Neuronal stem cell (in vitro differentiated cells): ENCODE results near the gene TSPYL6.

ENCODE experiments used
- DNase-seq: peaks from one replicate; pipeline ENCODE4 v3.0.0-alpha.2; 2013; ENCODE audit warnings: low spot score
- H2AFZ ChIP-seq: one replicate; pipeline ENCODE4 v1.6.1; 2013; ENCODE audit warnings: mild to moderate bottlenecking, low read length, inconsistent platforms
- H2AK5ac ChIP-seq: 2 replicates; pipeline ENCODE4 v1.6.1; 2013; ENCODE audit warnings: low read depth, mild to moderate bottlenecking, inconsistent platforms, low read length, moderate library complexity, mixed read lengths
- H2BK120ac ChIP-seq: 2 replicates; pipeline ENCODE4 v1.6.1; 2013; ENCODE audit warnings: low read depth, mild to moderate bottlenecking, inconsistent platforms, low read length, moderate library complexity, mixed read lengths
- H2BK12ac ChIP-seq: one replicate; pipeline ENCODE4 v1.6.1; 2013; ENCODE audit warnings: low read length, inconsistent platforms
- H2BK15ac ChIP-seq: 2 replicates; pipeline ENCODE4 v1.6.1; 2013; ENCODE audit warnings: mild to moderate bottlenecking, low read length, inconsistent platforms, mixed read lengths
- H2BK5ac ChIP-seq: one replicate; pipeline ENCODE4 v1.6.1; 2013; ENCODE audit warnings: inconsistent platforms, mild to moderate bottlenecking, low read length, moderate library complexity
- H3K14ac ChIP-seq: one replicate; pipeline ENCODE4 v1.6.1; 2013; ENCODE audit warnings: low read length, inconsistent platforms
- H3K18ac ChIP-seq: 2 replicates; pipeline ENCODE4 v1.6.1; 2013; ENCODE audit warnings: low read length, inconsistent platforms
- H3K23ac ChIP-seq: 2 replicates; pipeline ENCODE4 v1.6.1; 2013; ENCODE audit warnings: low read depth, mild to moderate bottlenecking, mixed read lengths, low read length, inconsistent platforms; ENCODE audit not compliant: poor library complexity
- H3K27ac ChIP-seq: replicated peaks from 3 replicates; pipeline ENCODE4 v1.5.1; 2013; ENCODE audit warnings: low read length, inconsistent platforms
- H3K27me3 ChIP-seq, 3 experiments: 2 replicates each; pipeline ENCODE4 v1.6.1; 2013; ENCODE audit warnings: low read length in 3 of 3, mild to moderate bottlenecking in 2 of 3, inconsistent platforms in 1 of 3, low read depth in 1 of 3, mixed read lengths in 1 of 3, moderate library complexity in 1 of 3; ENCODE audit not compliant: control insufficient read depth in 3 of 3, insufficient read depth in 3 of 3
- H3K36me3 ChIP-seq, 2 donors: replicated peaks in 1 of 2; 2 replicates each; pipeline ENCODE4 v1.6.1; 2013; ENCODE audit warnings: low read length in 2 of 2; ENCODE audit not compliant: control insufficient read depth in 2 of 2, insufficient read depth in 2 of 2
- H3K4ac ChIP-seq: 2 replicates; pipeline ENCODE4 v1.6.1; 2013; ENCODE audit warnings: inconsistent platforms, mild to moderate bottlenecking, low read length, moderate library complexity
- H3K4me1 ChIP-seq, 2 donors: 1 replicate in 1 of 2; 2 replicates in 1 of 2; pipeline ENCODE4 v1.6.1; 2013; ENCODE audit warnings: low read length in 2 of 2, low read depth in 1 of 2; ENCODE audit not compliant: control insufficient read depth in 2 of 2, insufficient read depth in 1 of 2
- H3K4me2 ChIP-seq: one replicate; pipeline ENCODE4 v1.6.1; 2013; ENCODE audit warnings: mild to moderate bottlenecking, low read length, inconsistent platforms; ENCODE audit not compliant: insufficient read depth, poor library complexity, severe bottlenecking
- H3K4me3 ChIP-seq, 2 donors: 2 replicates each; pipeline ENCODE4 v1.5.1; 2013; ENCODE audit warnings: low read length in 2 of 2, mild to moderate bottlenecking in 2 of 2, inconsistent platforms in 1 of 2, moderate library complexity in 1 of 2
- H3K79me1 ChIP-seq: one replicate; pipeline ENCODE4 v1.6.1; 2013; ENCODE audit warnings: low read depth, mild to moderate bottlenecking, inconsistent platforms, low read length, moderate library complexity
- H3K9ac ChIP-seq: one replicate; pipeline ENCODE4 v1.6.1; 2013; ENCODE audit warnings: mild to moderate bottlenecking, low read depth, low read length, inconsistent platforms; ENCODE audit not compliant: poor library complexity
- H3K9me3 ChIP-seq, 2 donors: replicated peaks in 1 of 2; 2 replicates each; pipeline versions ENCODE3 to v1.6.1; 2013; ENCODE audit warnings: low read length in 2 of 2, mild to moderate bottlenecking in 2 of 2, inconsistent platforms in 1 of 2, low read depth in 1 of 2, mixed read lengths in 1 of 2, moderate library complexity in 1 of 2; ENCODE audit not compliant: control insufficient read depth in 2 of 2, insufficient read depth in 1 of 2
- H4K8ac ChIP-seq: one replicate; pipeline ENCODE4 v1.6.1; 2013; ENCODE audit warnings: low read depth, mild to moderate bottlenecking, inconsistent platforms, low read length, moderate library complexity
- H4K91ac ChIP-seq: one replicate; pipeline ENCODE4 v1.6.1; 2013; ENCODE audit warnings: low read length, low read depth, mild to moderate bottlenecking, inconsistent platforms; ENCODE audit not compliant: poor library complexity
- WGBS, 2 donors: extraction: QIAGEN DNeasy Blood & Tissue Kit; methylation state at CpG; one replicate each; pipeline ENCODE4 v1.1.7; 2013; ENCODE audit warnings: missing lambda C conversion rate in 2 of 2, mixed read lengths in 1 of 2; ENCODE audit not compliant: insufficient read length in 2 of 2, insufficient replicate concordance in 1 of 2; ENCODE audit errors: extremely low coverage in 2 of 2; 5-methylcytosine and 5-hydroxymethylcytosine counted together

The TSPYL6 gene

DNA sequence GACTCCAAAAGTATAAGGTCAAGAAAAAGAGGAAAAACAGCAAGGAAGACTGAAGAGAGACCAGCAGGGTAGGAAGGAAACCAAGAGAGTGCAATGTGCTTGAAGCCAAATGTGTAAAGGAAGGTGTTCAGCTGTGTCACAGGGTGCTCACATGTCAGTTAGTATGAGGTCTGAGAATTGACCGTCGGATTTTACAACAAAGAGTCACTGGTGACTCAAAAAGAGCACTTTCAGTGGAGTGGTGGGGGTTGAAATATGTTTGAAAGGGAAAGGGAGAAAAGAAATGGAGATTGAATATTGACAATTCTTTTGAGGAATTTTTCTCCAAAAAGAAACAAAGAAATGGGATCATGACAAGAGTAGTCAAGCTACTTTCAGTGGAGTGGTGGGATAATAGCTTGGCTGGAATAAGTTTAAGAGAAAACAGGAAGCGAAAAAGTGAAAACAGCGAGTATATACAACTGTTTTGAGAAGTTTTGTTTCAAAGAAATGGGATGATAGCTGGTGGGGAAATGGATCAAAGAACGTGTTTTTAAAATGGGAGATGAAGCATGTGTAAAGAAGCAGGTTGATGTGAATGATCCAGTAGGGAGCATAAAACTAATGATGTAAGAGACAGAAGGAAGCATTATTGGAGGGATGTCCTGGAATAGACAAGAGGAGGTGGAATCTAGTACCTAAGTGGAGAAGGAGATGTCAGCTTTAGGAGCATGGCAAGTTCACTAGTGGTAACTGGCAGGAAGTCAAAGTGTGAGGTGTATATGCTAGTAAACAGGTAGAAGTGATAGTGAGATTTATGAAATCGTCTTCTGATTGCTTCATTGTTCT is 3.6 kb upstream of the TSPYL6 start:
- Histone ChIP-seq H3K18ac (no peak overlapping the region), H3K4me1 (peaks cover 2 to 10% of the 10 kb centered on the region in 2 donors), H4K91ac (no peak overlapping the region), H2BK5ac (no peak overlapping the region), H2BK15ac (no peak overlapping the region), H2AFZ (no peak overlapping the region), H2BK12ac (no peak overlapping the region), H2AK5ac (no peak overlapping the region), H3K23ac (no peak overlapping the region), H3K4me3 (no peak overlapping the region), H3K9me3 (no peaks in the 10 kb centered on the region), H3K36me3 (no peaks in the 10 kb centered on the region), H3K4me2 (no peak overlapping the region), H4K8ac (no peak overlapping the region), H3K27ac (no peak overlapping the region), H3K27me3 (no peaks in the 10 kb centered on the region), H3K4ac (no peak overlapping the region), H3K9ac (no peak overlapping the region), H3K14ac (no peak overlapping the region), H2BK120ac (no peak overlapping the region), H3K79me1 (peaks cover 1% of the 10 kb centered on the region)
- no peak for DNase-seq
- WGBS, 2 donors: 100% methylated on average over 1 of the region's 6 CpGs; no CpG with 5 or more reads in 1 of the 2 donors

DNA sequence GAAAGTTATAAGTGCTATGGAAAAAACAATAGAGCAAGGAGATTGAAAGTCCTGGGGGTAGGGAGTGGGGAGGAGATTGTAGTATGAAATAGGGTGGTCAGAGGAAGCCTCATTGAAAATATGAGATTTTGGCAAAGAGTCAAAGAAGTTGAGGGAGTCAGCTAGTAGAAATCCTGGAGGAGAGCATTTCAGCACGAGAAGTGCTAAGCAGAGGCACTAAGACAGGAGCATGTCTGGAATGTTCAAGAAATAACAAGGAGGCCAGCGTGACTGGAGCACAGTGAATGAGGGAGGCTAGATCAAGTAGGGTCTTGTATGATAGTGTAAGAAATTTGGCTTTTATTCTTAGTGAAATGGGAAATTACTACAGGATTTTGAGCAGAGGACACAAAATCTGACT is 2.1 kb upstream of the TSPYL6 start:
- H3K23ac ChIP-seq: no peak overlapping the region
- no peak overlapping the region for H3K27ac ChIP-seq
- H3K4me1 ChIP-seq: peaks cover 2 to 10% of the 10 kb centered on the region in 2 donors

DNA sequence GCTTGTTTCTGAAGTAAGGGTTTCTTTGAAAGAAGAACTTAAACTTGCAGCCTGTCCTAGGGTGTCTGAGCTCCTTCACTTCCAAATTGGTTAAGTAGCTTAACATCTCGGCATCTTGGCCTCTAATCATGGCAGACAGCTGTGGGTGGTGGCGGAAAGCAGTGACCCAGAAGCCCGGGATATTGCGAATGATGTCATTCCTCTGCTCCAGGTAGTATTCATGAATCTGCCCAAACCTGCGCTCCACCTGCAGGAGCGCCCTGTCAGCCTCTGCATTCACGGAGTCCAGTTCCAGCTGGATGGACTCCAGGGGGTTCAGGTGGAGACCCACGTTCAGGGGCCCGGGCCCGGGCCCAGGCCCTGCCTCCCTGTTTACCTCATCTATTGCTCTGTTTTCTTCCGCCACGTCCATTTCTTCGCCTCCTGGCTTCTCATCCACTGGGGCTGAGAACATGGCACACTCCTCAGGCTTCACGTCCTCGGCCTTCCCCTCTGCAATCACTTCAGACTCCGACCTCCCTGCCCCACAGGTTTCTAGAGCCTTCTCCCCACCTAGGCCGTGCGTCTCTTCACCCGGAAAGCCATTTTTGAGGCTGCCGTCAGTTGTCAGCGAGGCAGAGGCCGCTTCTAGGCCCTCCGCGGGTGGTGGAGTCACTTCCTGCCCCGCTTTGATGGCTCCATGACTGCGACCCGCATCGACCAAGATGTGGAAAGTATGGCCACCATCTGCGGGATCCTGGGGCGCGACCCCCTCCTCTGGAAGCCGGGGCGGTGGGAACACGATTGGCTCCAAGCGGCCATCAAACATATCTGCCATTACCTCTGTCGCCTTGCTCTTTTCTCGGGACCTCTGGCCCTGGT is 569 bp downstream of the TSPYL6 start:
- Histone ChIP-seq H3K4me3 (no peak overlapping the region), H3K36me3 (no peaks in the 10 kb centered on the region), H3K14ac (no peak overlapping the region), H2BK5ac (no peak overlapping the region), H3K18ac (no peak overlapping the region), H3K4ac (no peak overlapping the region), H3K9ac (no peak overlapping the region), H3K27me3 (no peaks in the 10 kb centered on the region), H3K79me1 (no peaks in the 10 kb centered on the region), H3K4me2 (no peak overlapping the region), H2BK15ac (no peak overlapping the region), H2AK5ac (no peak overlapping the region), H4K91ac (no peak overlapping the region), H3K9me3 (no peaks in the 10 kb centered on the region), H3K4me1 (peaks cover under 1 to 7% of the 10 kb centered on the region in 2 donors), H4K8ac (no peak overlapping the region), H2BK12ac (no peak overlapping the region), H3K27ac (no peak overlapping the region), H3K23ac (no peak overlapping the region), H2AFZ (no peak overlapping the region), H2BK120ac (no peak overlapping the region)
- WGBS, 2 donors: no CpG with 5 or more reads among the region's 37 CpGs
- no peak for DNase-seq

More for the DNA sequence above, 2.1 kb upstream of the TSPYL6 start:
- no peak overlapping the region for H3K9ac ChIP-seq
- no peak overlapping the region for H2BK5ac ChIP-seq
- no peak overlapping the region for H3K4me2 ChIP-seq
- H2BK15ac ChIP-seq: no peak overlapping the region
- H3K4me3 ChIP-seq: no peak overlapping the region
- H4K8ac ChIP-seq: no peak overlapping the region
- H2BK12ac ChIP-seq: no peak overlapping the region
- H3K4ac ChIP-seq: no peak overlapping the region
- H3K18ac ChIP-seq: no peak overlapping the region
- no peak for DNase-seq
- no peak overlapping the region for H3K14ac ChIP-seq
- H3K36me3 ChIP-seq: no peaks in the 10 kb centered on the region
- H2AFZ ChIP-seq: no peak overlapping the region
- no peaks in the 10 kb centered on the region for H3K9me3 ChIP-seq
- H2BK120ac ChIP-seq: no peak overlapping the region
- no peak overlapping the region for H2AK5ac ChIP-seq
- no CpG with 5 or more reads among the region's 2 CpGs for WGBS, 2 donors
- H3K79me1 ChIP-seq: peaks cover 1% of the 10 kb centered on the region
- no peak overlapping the region for H4K91ac ChIP-seq
- no peaks in the 10 kb centered on the region for H3K27me3 ChIP-seq

DNA sequence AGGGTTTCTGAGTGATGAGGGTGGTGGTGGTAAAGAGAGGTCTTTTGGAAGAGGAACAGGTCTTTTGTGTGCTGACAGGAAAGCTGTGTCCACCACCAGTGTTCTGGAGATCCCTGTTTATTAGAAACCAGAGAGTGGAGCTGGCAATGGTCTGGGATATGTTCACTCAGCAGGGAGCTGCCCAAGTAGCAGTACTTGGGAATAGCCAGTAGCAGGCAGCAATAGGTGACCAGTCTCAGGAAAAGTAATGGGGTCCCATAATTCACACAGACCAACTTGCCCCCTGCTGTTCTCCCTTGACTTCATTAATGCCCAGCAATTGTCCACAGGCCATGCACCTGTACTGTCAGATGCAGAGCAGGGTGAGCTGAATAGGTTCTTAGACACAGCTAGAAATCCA is 1.8 kb downstream of the TSPYL6 start:
- no peak overlapping the region for H3K4me2 ChIP-seq
- H2BK15ac ChIP-seq: no peak overlapping the region

More for the DNA sequence above, 1.8 kb downstream of the TSPYL6 start:
- no peak overlapping the region for H3K23ac ChIP-seq
- H3K36me3 ChIP-seq: no peaks in the 10 kb centered on the region
- H3K4me3 ChIP-seq: no peak overlapping the region
- no peak overlapping the region for H2BK5ac ChIP-seq
- no peak for DNase-seq
- H2BK12ac ChIP-seq: no peak overlapping the region
- no peaks in the 10 kb centered on the region for H3K79me1 ChIP-seq
- no peak overlapping the region for H3K14ac ChIP-seq
- H3K4ac ChIP-seq: no peak overlapping the region
- no peak overlapping the region for H3K9ac ChIP-seq
- H3K27ac ChIP-seq: no peak overlapping the region
- no peaks in the 10 kb centered on the region for H3K27me3 ChIP-seq
- no peak overlapping the region for H2AK5ac ChIP-seq
- no peaks in the 10 kb centered on the region for H3K4me1 ChIP-seq
- no peak overlapping the region for H3K18ac ChIP-seq
- H2BK120ac ChIP-seq: no peak overlapping the region
- H2AFZ ChIP-seq: no peak overlapping the region
- no peaks in the 10 kb centered on the region for H3K9me3 ChIP-seq
- no peak overlapping the region for H4K91ac ChIP-seq
- H4K8ac ChIP-seq: no peak overlapping the region
